Measurements from ENCODE around the gene C1R.
"Not testable (repeated sequence)": the region's sequence is repeated elsewhere in the genome, so short reads cannot be mapped to it uniquely, and the experiment has no call there.

The C1R gene

DNA sequence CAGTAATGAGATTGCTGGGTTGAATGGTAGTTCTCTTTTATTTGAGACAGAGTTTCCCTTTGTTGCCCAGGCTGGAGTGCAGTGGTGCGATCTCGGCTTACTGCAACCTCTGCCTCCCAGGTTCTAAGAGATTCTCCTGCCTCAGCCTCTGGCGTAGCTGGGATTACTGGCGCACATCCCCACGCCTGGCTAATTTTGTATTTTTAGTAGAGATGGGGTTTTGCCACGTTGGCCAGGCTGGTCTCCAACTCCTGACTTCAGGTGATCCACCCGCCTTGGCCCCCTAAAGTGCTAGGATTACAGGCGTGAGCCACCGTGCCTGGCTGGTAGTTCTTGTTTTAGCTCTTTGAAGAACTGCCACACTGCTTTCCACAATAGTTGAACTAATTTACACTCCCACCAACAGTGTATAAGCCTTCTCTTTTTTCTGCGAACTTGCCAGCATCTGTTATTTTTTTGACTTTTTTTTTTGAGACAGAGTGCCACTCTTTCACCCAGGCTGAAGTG lies 42.7 kb downstream of the C1R start:
- H3K36me3 ChIP-seq (ENCODE audit: insufficient read depth, low read length); H3F3A ChIP-seq (ENCODE audit: insufficient read depth, low read length); H3K9me3 ChIP-seq (ENCODE audit: low read length); H3K27me3 ChIP-seq (ENCODE audit: insufficient read depth, low read length); H3K9me2 ChIP-seq (ENCODE audit: low read depth, low read length); H3K4me2 ChIP-seq (ENCODE audit: low read length); H2AFZ ChIP-seq (ENCODE audit: low read length); H3K9ac ChIP-seq (ENCODE audit: low read length); H3K4me3 ChIP-seq (ENCODE audit: low read depth, low read length, poor library complexity, severe bottlenecking); H3K27ac ChIP-seq (ENCODE audit: low read depth, low read length, poor library complexity, severe bottlenecking); H3K4me1 ChIP-seq (ENCODE audit: insufficient read depth, low read length, severe bottlenecking); H4K20me1 ChIP-seq (ENCODE audit: insufficient read depth, low read length); H3K79me2 ChIP-seq (ENCODE audit: insufficient read depth, low read length): not testable (repeated sequence)

DNA sequence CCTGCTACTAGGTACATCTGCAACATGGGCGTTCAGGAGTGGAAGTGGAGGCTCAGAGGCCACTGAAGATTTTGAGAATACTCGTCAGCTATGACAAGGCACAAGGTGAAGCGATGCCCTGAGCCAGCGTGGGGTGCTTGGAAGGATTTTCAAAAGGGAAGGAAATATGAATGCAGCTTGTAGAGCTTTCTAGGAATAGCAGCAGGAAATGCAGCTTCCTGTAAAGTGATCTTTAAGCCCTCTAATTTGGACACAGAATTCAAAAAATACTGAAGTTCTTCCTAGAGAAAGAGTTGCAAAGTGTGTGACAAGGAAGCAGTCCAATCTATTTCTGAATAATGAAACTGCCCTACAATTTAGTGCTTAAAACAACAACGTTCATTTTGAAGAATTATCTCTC lies 44.9 kb downstream of the C1R start:
- Histone ChIP-seq H3K79me2 (ENCODE audit: insufficient read depth, low read length) (no peaks in the 10 kb centered on the region), H3K36me3 (ENCODE audit: insufficient read depth, low read length) (no peaks in the 10 kb centered on the region), H3K4me3 (ENCODE audit: low read depth, low read length, poor library complexity, severe bottlenecking) (no peak overlapping the region), H3K9ac (ENCODE audit: low read length) (no peak overlapping the region), H3K4me1 (ENCODE audit: insufficient read depth, low read length, severe bottlenecking) (no peaks in the 10 kb centered on the region), H3K4me2 (ENCODE audit: low read length) (no peak overlapping the region), H3K9me3 (ENCODE audit: low read length) (no peaks in the 10 kb centered on the region), H3K27ac (ENCODE audit: low read depth, low read length, poor library complexity, severe bottlenecking) (no peak overlapping the region), H3K9me2 (ENCODE audit: low read depth, low read length) (no peaks in the 10 kb centered on the region), H3K27me3 (ENCODE audit: insufficient read depth, low read length) (no peaks in the 10 kb centered on the region; the same call in 1 of the 2 replicates), H4K20me1 (ENCODE audit: insufficient read depth, low read length) (no peaks in the 10 kb centered on the region), H3F3A (ENCODE audit: insufficient read depth, low read length) (no peaks in the 10 kb centered on the region), H2AFZ (ENCODE audit: low read length) (no peak overlapping the region)
- TF ChIP-seq EZH2 (IDR thresholded peaks at IDR 0.05; ENCODE audit: borderline replicate concordance, low read length): no peak
- TF ChIP-seq, protein P1, sequence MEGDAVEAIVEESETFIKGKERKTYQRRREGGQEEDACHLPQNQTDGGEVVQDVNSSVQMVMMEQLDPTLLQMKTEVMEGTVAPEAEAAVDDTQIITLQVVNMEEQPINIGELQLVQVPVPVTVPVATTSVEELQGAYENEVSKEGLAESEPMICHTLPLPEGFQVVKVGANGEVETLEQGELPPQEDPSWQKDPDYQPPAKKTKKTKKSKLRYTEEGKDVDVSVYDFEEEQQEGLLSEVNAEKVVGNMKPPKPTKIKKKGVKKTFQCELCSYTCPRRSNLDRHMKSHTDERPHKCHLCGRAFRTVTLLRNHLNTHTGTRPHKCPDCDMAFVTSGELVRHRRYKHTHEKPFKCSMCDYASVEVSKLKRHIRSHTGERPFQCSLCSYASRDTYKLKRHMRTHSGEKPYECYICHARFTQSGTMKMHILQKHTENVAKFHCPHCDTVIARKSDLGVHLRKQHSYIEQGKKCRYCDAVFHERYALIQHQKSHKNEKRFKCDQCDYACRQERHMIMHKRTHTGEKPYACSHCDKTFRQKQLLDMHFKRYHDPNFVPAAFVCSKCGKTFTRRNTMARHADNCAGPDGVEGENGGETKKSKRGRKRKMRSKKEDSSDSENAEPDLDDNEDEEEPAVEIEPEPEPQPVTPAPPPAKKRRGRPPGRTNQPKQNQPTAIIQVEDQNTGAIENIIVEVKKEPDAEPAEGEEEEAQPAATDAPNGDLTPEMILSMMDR (IDR thresholded peaks at IDR 0.05; ENCODE audit: low read length): no peak

DNA sequence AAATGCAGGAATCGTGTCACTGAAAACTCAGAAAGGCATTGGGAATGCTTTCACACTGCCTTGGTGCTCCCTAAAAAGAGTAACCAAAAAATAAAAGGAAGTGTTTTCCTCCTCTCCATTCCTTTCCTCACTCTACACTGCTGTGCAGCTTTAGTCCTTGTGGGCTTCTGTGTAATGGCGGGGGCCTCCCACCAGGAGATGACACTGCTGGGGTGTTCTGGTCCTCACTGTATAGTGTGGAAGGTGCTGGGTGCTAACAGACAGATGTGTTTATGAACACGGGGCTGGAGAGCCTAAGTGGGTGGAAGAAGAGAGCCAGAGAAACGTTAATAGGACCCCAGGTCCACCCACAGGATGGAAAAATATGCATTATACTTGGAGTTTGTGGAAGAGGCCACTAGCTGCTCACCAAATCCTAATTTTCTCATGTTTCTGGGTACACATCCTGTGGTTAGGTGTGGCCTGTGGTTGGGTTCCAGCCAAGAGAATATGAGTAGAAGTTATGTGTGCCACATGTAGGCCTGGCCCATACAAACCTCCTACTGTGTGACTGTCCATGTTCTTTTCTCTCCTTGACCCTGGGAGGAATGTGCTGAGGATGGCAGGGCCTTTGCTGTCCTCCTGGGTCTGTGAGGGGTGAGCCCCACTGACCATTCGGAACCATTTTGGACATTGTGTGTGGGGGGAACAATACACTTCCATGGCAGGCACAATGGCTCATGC lies 45.7 kb downstream of the C1R start:
- TF ChIP-seq, protein P1 (IDR thresholded peaks at IDR 0.05; ENCODE audit: low read length): no peak
- TF ChIP-seq EZH2 (IDR thresholded peaks at IDR 0.05; ENCODE audit: borderline replicate concordance, low read length): no peak
- Histone ChIP-seq H2AFZ (ENCODE audit: low read length) (no peak overlapping the region), H3K4me2 (ENCODE audit: low read length) (no peak overlapping the region), H3K9ac (ENCODE audit: low read length) (no peak overlapping the region), H3K27ac (ENCODE audit: low read depth, low read length, poor library complexity, severe bottlenecking) (no peak overlapping the region), H3K9me2 (ENCODE audit: low read depth, low read length) (no peaks in the 10 kb centered on the region), H3F3A (ENCODE audit: insufficient read depth, low read length) (no peaks in the 10 kb centered on the region), H4K20me1 (ENCODE audit: insufficient read depth, low read length) (no peaks in the 10 kb centered on the region), H3K27me3 (ENCODE audit: insufficient read depth, low read length) (no peaks in the 10 kb centered on the region; the same call in 1 of the 2 replicates), H3K9me3 (ENCODE audit: low read length) (no peaks in the 10 kb centered on the region), H3K4me1 (ENCODE audit: insufficient read depth, low read length, severe bottlenecking) (no peaks in the 10 kb centered on the region), H3K36me3 (ENCODE audit: insufficient read depth, low read length) (no peaks in the 10 kb centered on the region), H3K79me2 (ENCODE audit: insufficient read depth, low read length) (no peaks in the 10 kb centered on the region), H3K4me3 (ENCODE audit: low read depth, low read length, poor library complexity, severe bottlenecking) (no peak overlapping the region)

DNA sequence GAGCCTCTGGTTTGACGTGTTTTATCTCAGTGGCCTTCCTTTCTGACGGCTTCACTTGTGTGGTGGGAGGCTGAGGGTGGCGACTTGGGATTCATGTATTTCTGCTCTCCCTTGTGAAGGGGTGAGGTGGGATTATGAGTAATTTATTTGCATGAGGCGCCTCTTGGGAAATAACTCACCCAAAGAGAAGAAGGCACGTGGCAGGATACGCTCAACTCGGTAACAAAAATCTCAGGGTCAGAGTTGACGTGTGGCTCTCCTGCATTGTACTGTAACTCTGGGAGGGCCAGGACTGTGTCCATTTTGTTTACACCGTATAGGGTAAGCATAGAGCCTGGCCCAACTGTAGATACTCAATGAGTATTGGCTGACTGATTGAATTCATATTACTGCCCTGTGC lies 46.3 kb downstream of the C1R start:
- TF ChIP-seq EZH2 (IDR thresholded peaks at IDR 0.05; ENCODE audit: borderline replicate concordance, low read length): no peak
- TF ChIP-seq, protein P1 (IDR thresholded peaks at IDR 0.05; ENCODE audit: low read length): no peak
- H3K9me2 ChIP-seq (ENCODE audit: low read depth, low read length): no peaks in the 10 kb centered on the region
- H3K27me3 ChIP-seq (ENCODE audit: insufficient read depth, low read length): no peaks in the 10 kb centered on the region; the same call in 1 of the 2 replicates
- H4K20me1 ChIP-seq (ENCODE audit: insufficient read depth, low read length): no peaks in the 10 kb centered on the region
- H3F3A ChIP-seq (ENCODE audit: insufficient read depth, low read length): no peaks in the 10 kb centered on the region
- no peaks in the 10 kb centered on the region for H3K79me2 ChIP-seq (ENCODE audit: insufficient read depth, low read length)
- H3K4me2 ChIP-seq (ENCODE audit: low read length): no peak overlapping the region
- no peak overlapping the region for H3K27ac ChIP-seq (ENCODE audit: low read depth, low read length, poor library complexity, severe bottlenecking)
- H3K9ac ChIP-seq (ENCODE audit: low read length): no peak overlapping the region
- H3K9me3 ChIP-seq (ENCODE audit: low read length): no peaks in the 10 kb centered on the region
- H3K36me3 ChIP-seq (ENCODE audit: insufficient read depth, low read length): no peaks in the 10 kb centered on the region
- no peak overlapping the region for H3K4me3 ChIP-seq (ENCODE audit: low read depth, low read length, poor library complexity, severe bottlenecking)
- no peaks in the 10 kb centered on the region for H3K4me1 ChIP-seq (ENCODE audit: insufficient read depth, low read length, severe bottlenecking)
- no peak overlapping the region for H2AFZ ChIP-seq (ENCODE audit: low read length)
